Gastroesophageal sphincter (tissue), 3 donors: ENCODE measurements around the gene GABRR2.

Experiments used
- POLR2A ChIP-seq, 2 donors: fragments of 450-650 bp; IDR thresholded peaks; one replicate each; pipeline ENCODE4 v1.6.1; 2017; ENCODE audit warnings: antibody characterized with exemption in 2 of 2, mild to moderate bottlenecking in 2 of 2, moderate library complexity in 1 of 2
- POLR2AphosphoS5 ChIP-seq: sonication (generic); formaldehyde crosslinking; IDR thresholded peaks from one replicate; pipeline ENCODE4 v1.6.1; 2017; ENCODE audit warnings: antibody characterized with exemption
- TF ChIP-seq, protein P1 (sequence below), 4 experiments: fragments of 200-600 bp in 2 of 4; fragments of 450-650 bp in 2 of 4; sonication (generic) in 1 of 4; IDR thresholded peaks; one replicate each; pipeline ENCODE4 v1.5.1; 2017 to 2019; ENCODE audit warnings: antibody characterized with exemption in 4 of 4, mild to moderate bottlenecking in 2 of 4, moderate library complexity in 2 of 4

- TF ChIP-seq POLR2A (IDR thresholded peaks at IDR 0.05) (no peak), POLR2AphosphoS5 (no peak)
- TF ChIP-seq, protein P1, sequence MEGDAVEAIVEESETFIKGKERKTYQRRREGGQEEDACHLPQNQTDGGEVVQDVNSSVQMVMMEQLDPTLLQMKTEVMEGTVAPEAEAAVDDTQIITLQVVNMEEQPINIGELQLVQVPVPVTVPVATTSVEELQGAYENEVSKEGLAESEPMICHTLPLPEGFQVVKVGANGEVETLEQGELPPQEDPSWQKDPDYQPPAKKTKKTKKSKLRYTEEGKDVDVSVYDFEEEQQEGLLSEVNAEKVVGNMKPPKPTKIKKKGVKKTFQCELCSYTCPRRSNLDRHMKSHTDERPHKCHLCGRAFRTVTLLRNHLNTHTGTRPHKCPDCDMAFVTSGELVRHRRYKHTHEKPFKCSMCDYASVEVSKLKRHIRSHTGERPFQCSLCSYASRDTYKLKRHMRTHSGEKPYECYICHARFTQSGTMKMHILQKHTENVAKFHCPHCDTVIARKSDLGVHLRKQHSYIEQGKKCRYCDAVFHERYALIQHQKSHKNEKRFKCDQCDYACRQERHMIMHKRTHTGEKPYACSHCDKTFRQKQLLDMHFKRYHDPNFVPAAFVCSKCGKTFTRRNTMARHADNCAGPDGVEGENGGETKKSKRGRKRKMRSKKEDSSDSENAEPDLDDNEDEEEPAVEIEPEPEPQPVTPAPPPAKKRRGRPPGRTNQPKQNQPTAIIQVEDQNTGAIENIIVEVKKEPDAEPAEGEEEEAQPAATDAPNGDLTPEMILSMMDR (IDR thresholded peaks at IDR 0.05): no peak
Observed at GRCh38 chr6:89269252-89269651, 45.8 kb downstream of the GABRR2 start.
